Naive thymus-derived CD4-positive, alpha-beta T cell (primary cell): ENCODE measurements around the gene TMEM218. TPM values are rescaled to one million over a fixed set of nuclear protein-coding genes. Genes with fewer than 3 reads are reported as not detected.

Experiments used
- ATAC-seq: fragments of 150-1000 bp; cut with Tn5 transposase; 2 replicates; pipeline ENCODE4 v1.10.0; 2021; ENCODE audit warnings: mild to moderate bottlenecking, moderate library complexity
- CTCF ChIA-PET: fragments of 350-600 bp; sonication (Branson Sonifier 250); formaldehyde crosslinking; loops from one replicate; lab custom pipeline; 2021; ENCODE audit warnings: antibody characterized with exemption; lab: Charles Lee
- POLR2A ChIA-PET: fragments of 350-600 bp; sonication (Branson Sonifier 250); formaldehyde crosslinking; loops from one replicate; lab custom pipeline; 2021; ENCODE audit warnings: antibody characterized with exemption, inconsistent platforms; lab: Charles Lee
- DNase-seq, 9 donors: peaks; one replicate each; pipeline versions ENCODE4 v3.0.0 to v3.0.0-alpha.2; 2020 to 2022; ENCODE audit warnings: mixed read lengths in 1 of 9
- H3K27ac ChIP-seq: one replicate; pipeline ENCODE4 v1.7.0; 2013; ENCODE audit warnings: mild to moderate bottlenecking, low read depth, low read length, moderate library complexity
- H3K27me3 ChIP-seq, 2 donors: one replicate each; pipeline ENCODE4 v1.7.0; 2013; ENCODE audit warnings: low read length in 2 of 2, mild to moderate bottlenecking in 2 of 2, moderate library complexity in 2 of 2; ENCODE audit not compliant: control insufficient read depth in 2 of 2, insufficient read depth in 2 of 2
- H3K36me3 ChIP-seq, 3 experiments: 1 replicate in 2 of 3; 2 replicates in 1 of 3; pipeline ENCODE4 v1.7.0; 2013; ENCODE audit warnings: low read length in 3 of 3, mild to moderate bottlenecking in 3 of 3, moderate library complexity in 1 of 3; ENCODE audit not compliant: insufficient read depth in 3 of 3, control insufficient read depth in 2 of 3
- H3K4me1 ChIP-seq, 2 donors: one replicate each; pipeline ENCODE4 v1.7.0; 2013; ENCODE audit warnings: low read length in 2 of 2, mild to moderate bottlenecking in 2 of 2, moderate library complexity in 1 of 2; ENCODE audit not compliant: control insufficient read depth in 2 of 2, insufficient read depth in 2 of 2
- H3K4me3 ChIP-seq: 2 replicates; pipeline ENCODE4 v1.7.0; 2013; ENCODE audit warnings: mild to moderate bottlenecking, low read length
- H3K9me3 ChIP-seq, 3 experiments: 1 replicate in 2 of 3; 2 replicates in 1 of 3; pipeline ENCODE4 v1.7.0; 2013; ENCODE audit warnings: low read length in 3 of 3; ENCODE audit not compliant: control insufficient read depth in 2 of 3
- H3K27ac Mint-ChIP-seq, 9 donors: one replicate each; pipeline ENCODE4 v1.8.0; 2020 to 2022; ENCODE audit warnings: mixed read lengths in 9 of 9, mild to moderate bottlenecking in 8 of 9, moderate library complexity in 5 of 9, inconsistent platforms in 2 of 9
- H3K27me3 Mint-ChIP-seq, 5 donors: one replicate each; pipeline ENCODE4 v1.8.0; 2021 to 2022; ENCODE audit warnings: mixed read lengths in 5 of 5, mild to moderate bottlenecking in 1 of 5
- H3K36me3 Mint-ChIP-seq, 5 donors: one replicate each; pipeline ENCODE4 v1.8.0; 2020 to 2022; ENCODE audit warnings: mixed read lengths in 5 of 5, mild to moderate bottlenecking in 3 of 5, inconsistent platforms in 1 of 5
- H3K4me1 Mint-ChIP-seq, 7 donors: one replicate each; pipeline ENCODE4 v1.8.0; 2020 to 2022; ENCODE audit warnings: mixed read lengths in 7 of 7, mild to moderate bottlenecking in 3 of 7, inconsistent platforms in 1 of 7
- H3K4me3 Mint-ChIP-seq, 10 donors: one replicate each; pipeline ENCODE4 v1.8.0; 2020 to 2022; ENCODE audit warnings: mild to moderate bottlenecking in 10 of 10, mixed read lengths in 10 of 10, moderate library complexity in 6 of 10, inconsistent platforms in 2 of 10
- H3K9me3 Mint-ChIP-seq, 11 donors: one replicate each; pipeline ENCODE4 v1.8.0; 2020 to 2022; ENCODE audit warnings: mixed read lengths in 11 of 11, mild to moderate bottlenecking in 4 of 11, inconsistent platforms in 1 of 11, moderate library complexity in 1 of 11
- intact Hi-C, 2 donors: fragments of 100-400 bp; cut with micrococcal nuclease; formaldehyde crosslinking; loops; one replicate each; pipeline ENCODE4 v1.15.1; 2023
- polyA plus RNA-seq, 2 donors: library from polyadenylated mRNA; unstranded; fragments of 300-500 nt; fragmentation: Illumina TruSeq; gene quantifications; one replicate each; pipeline ENCODE4 v1.2.3, GENCODE V29; 2021
- total RNA-seq, 6 experiments: library from RNA in 5 of 6; stranded (reverse) in 5 of 6; gene quantifications; 1 replicate in 5 of 6; 2 replicates in 1 of 6; pipeline ENCODE4 v1.2.3 and lab custom pipeline; 2021 to 2026

The TMEM218 gene
- total RNA-seq = 10 to 100 TPM; 10.2 to 18.5 (median 13.9) TPM
- polyA plus RNA-seq = 10 to 100 TPM; 34.5 to 36.1 TPM
- total RNA-seq (lab: John Stamatoyannopoulos, UW) = 9.6 reads per million, percentile 35 among the genes with 10 or more reads in this experiment

- Histone ChIP-seq H3K4me3 (peak within 1 kb of the TSS; percentile 81), H3K9me3 (no peaks in the 10 kb centered on the region), H3K27me3 (no peaks in the 10 kb centered on the region), H3K36me3 (no peaks in the 10 kb centered on the region), H3K27ac (peak within 1 kb of the TSS; percentile 77), H3K4me1 (peaks cover 0 to 8% of the 10 kb centered on the region in 2 donors)
- intact Hi-C loops = loop anchor here (1.0 to 5.0 kb wide), 25 partner anchors 13 to 1371 kb away; partner anchors contain the start of genes CCDC15 (in 2 of the 2), CDON (in 2 of the 2), DCPS (in 2 of the 2) and EI24 (in 2 of the 2)
- H3K4me1 Mint-ChIP-seq = peaks cover 0 to 33% (median 22%) of the 10 kb centered on the region in 7 donors
- H3K4me3 Mint-ChIP-seq = peak within 1 kb of the TSS; percentile 91 to 100 (median 96)
- CTCF ChIA-PET = interaction anchor here (0.7 to 1.5 kb wide), 3 partner anchors 10 to 158 kb away, joined by 3 to 6 read pairs (median 3); partner anchors contain the start of gene CCDC15
- H3K9me3 Mint-ChIP-seq = peaks cover 0 to 7% (median 0%) of the 10 kb centered on the region in 11 donors
- peak; percentile 97 for ATAC-seq
- DNase-seq = peak; percentile 81 to 97 (median 93)
- H3K36me3 Mint-ChIP-seq = peaks cover 0 to 8% (median 5%) of the 10 kb centered on the region in 5 donors
- H3K27ac Mint-ChIP-seq = peak within 1 kb of the TSS; percentile 91 to 97 (median 94)
- peaks cover 0 to 2% (median 0%) of the 10 kb centered on the region in 5 donors for H3K27me3 Mint-ChIP-seq
- POLR2A ChIA-PET = interaction anchor here (0.7 to 2.7 kb wide), 14 partner anchors 12 to 792 kb away, joined by 3 to 18 read pairs (median 4); partner anchors contain the start of genes CCDC15, PUS3, SIAE and SPA17
Measured at GRCh38 chr11:125111343-125112207, at the start of gene TMEM218. TMEM218 (minus strand) TSS chr11:125111626; CDS start chr11:125102241, 9,385 bp downstream.

- ChIA-PET CTCF (interaction anchor here (0.9 kb wide), 1 partner anchor 16 kb away, joined by 4 read pairs; no protein-coding TSS in a partner anchor), POLR2A (no interaction called here)
- ATAC-seq (no peak), DNase-seq (no peak)
- Histone ChIP-seq H3K27ac (no peak overlapping the region), H3K27me3 (no peaks in the 10 kb centered on the region), H3K4me1 (no peaks in the 10 kb centered on the region), H3K4me3 (no peak overlapping the region), H3K36me3 (no peaks in the 10 kb centered on the region), H3K9me3 (no peaks in the 10 kb centered on the region)
- no peaks in the 10 kb centered on the region for H3K4me1 Mint-ChIP-seq
- peaks cover 0 to 10% (median 0%) of the 10 kb centered on the region in 11 donors for H3K9me3 Mint-ChIP-seq
- no peaks in the 10 kb centered on the region for H3K36me3 Mint-ChIP-seq
- intact Hi-C loops = no loop called here
- peak overlapping the region in 1 of 10 donors; percentile 0 for H3K4me3 Mint-ChIP-seq
- peaks cover 19 to 51% (median 45%) of the 10 kb centered on the region in 5 donors for H3K27me3 Mint-ChIP-seq
- H3K27ac Mint-ChIP-seq = no peak overlapping the region
Measured at GRCh38 chr11:125157953-125158680, 46.7 kb upstream of the TMEM218 start.

DNA sequence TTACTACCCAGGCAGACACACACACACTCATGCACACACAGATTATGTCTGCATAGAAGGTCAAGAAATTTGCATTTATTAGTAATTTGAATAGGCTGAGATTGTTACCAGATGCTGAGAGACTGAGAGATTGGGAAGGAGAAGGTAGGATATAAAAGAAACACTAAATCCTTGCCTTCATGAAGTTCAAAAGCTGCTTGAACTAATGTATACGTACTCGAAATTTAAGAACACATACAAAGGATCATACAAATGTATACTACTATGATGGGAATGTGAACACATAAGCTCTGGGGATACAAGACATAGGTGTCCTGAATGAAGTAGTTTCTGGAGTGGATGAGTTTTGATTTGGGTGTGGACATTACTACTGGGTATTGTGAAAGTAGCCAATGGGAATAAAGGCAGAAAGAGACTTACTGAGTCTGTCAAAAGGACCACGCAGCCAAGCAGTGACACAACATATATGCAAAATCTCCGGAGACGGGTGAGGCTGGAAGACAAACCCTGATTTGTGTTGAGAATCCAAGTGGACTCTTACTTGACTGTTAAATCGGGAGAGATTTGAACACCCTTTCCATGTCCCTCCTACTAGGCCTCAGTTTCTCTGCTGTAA, 45.8 kb upstream of the TMEM218 start:
- no peaks in the 10 kb centered on the region for H3K27me3 ChIP-seq
- ChIA-PET CTCF (no interaction called here), POLR2A (no interaction called here)
- no peaks in the 10 kb centered on the region for H3K9me3 ChIP-seq
- Mint-ChIP-seq H3K9me3 (peaks cover 0 to 10% (median 0%) of the 10 kb centered on the region in 11 donors), H3K4me3 (no peak overlapping the region), H3K4me1 (no peaks in the 10 kb centered on the region), H3K36me3 (no peaks in the 10 kb centered on the region), H3K27me3 (peaks cover 19 to 52% (median 42%) of the 10 kb centered on the region in 5 donors), H3K27ac (no peak overlapping the region)
- H3K27ac ChIP-seq = no peak overlapping the region
- intact Hi-C loops = no loop called here
- H3K36me3 ChIP-seq = no peaks in the 10 kb centered on the region
- DNase-seq (no peak), ATAC-seq (no peak)
- no peak overlapping the region for H3K4me3 ChIP-seq
- no peaks in the 10 kb centered on the region for H3K4me1 ChIP-seq

DNA sequence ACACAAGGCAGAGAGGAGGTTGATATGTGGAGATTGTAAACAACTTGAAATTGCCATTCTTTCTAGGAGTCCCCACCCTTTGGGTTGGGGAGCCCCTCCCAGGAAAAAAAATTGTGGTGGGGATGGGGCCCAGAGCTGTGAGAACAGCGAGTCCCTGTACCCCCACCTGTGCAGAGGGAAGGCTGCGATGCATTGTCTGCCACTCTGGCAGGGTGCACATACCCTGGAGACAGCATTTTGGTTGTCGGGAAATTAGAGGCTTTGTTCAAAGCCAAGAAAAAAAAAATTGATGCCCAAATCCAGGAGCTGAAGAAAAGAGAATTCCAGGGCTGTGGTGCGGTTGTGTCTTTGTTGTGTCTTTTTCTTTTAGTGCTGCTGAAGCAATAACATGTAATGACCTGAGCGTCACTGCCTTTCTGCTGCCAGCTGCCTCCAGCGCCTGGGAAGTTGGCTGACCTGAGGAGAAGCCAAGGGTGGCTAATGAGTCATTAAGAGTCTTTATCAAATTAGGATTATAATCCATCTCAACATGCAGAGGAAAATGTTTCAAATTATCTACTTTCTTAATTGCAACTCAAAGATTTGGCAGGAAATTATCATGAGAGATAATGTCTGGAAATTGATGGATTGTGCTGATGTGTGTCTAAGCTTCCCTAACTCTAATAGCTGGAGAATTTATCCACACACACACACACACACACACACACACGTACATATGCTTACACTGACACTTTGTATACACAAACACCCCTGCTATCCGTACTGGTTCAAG, 45.1 kb upstream of the TMEM218 start:
- H3K27me3 Mint-ChIP-seq = peaks cover 19 to 49% (median 42%) of the 10 kb centered on the region in 5 donors
- H3K36me3 Mint-ChIP-seq = no peaks in the 10 kb centered on the region
- H3K36me3 ChIP-seq = no peaks in the 10 kb centered on the region
- H3K4me1 ChIP-seq = no peaks in the 10 kb centered on the region
- H3K4me3 ChIP-seq = no peak overlapping the region
- no peaks in the 10 kb centered on the region for H3K4me1 Mint-ChIP-seq
- CTCF ChIA-PET = no interaction called here
- H3K27ac ChIP-seq = no peak overlapping the region
- no peak overlapping the region for H3K4me3 Mint-ChIP-seq
- H3K27me3 ChIP-seq = no peaks in the 10 kb centered on the region
- ATAC-seq (no peak), DNase-seq (no peak)
- no peaks in the 10 kb centered on the region for H3K9me3 ChIP-seq
- intact Hi-C loops = no loop called here
- POLR2A ChIA-PET = no interaction called here
- peaks cover 0 to 10% (median 0%) of the 10 kb centered on the region in 11 donors for H3K9me3 Mint-ChIP-seq
- no peak overlapping the region for H3K27ac Mint-ChIP-seq

- no peaks in the 10 kb centered on the region for H3K4me1 ChIP-seq
- POLR2A ChIA-PET = no interaction called here
- H3K36me3 ChIP-seq = no peaks in the 10 kb centered on the region
- CTCF ChIA-PET = no interaction called here
- no peaks in the 10 kb centered on the region for H3K36me3 Mint-ChIP-seq
- no peak overlapping the region for H3K27ac Mint-ChIP-seq
- peaks cover 19 to 48% (median 38%) of the 10 kb centered on the region in 5 donors for H3K27me3 Mint-ChIP-seq
- ATAC-seq = no peak
- no peak overlapping the region for H3K4me3 ChIP-seq
- no peak overlapping the region for H3K4me3 Mint-ChIP-seq
- no peaks in the 10 kb centered on the region for H3K9me3 ChIP-seq
- no peaks in the 10 kb centered on the region for H3K4me1 Mint-ChIP-seq
- peaks cover 0 to 10% (median 0%) of the 10 kb centered on the region in 11 donors for H3K9me3 Mint-ChIP-seq
- no peaks in the 10 kb centered on the region for H3K27me3 ChIP-seq
- intact Hi-C loops = no loop called here
- no peak overlapping the region for H3K27ac ChIP-seq
- DNase-seq = no peak
Measured at GRCh38 chr11:125155767-125156166, 44.3 kb upstream of the TMEM218 start.
